ENCODE data around the gene RBM12.
A peak's percentile ranks its signal among the peaks of the same experiment; 100 is the strongest.

The RBM12 gene

DNA sequence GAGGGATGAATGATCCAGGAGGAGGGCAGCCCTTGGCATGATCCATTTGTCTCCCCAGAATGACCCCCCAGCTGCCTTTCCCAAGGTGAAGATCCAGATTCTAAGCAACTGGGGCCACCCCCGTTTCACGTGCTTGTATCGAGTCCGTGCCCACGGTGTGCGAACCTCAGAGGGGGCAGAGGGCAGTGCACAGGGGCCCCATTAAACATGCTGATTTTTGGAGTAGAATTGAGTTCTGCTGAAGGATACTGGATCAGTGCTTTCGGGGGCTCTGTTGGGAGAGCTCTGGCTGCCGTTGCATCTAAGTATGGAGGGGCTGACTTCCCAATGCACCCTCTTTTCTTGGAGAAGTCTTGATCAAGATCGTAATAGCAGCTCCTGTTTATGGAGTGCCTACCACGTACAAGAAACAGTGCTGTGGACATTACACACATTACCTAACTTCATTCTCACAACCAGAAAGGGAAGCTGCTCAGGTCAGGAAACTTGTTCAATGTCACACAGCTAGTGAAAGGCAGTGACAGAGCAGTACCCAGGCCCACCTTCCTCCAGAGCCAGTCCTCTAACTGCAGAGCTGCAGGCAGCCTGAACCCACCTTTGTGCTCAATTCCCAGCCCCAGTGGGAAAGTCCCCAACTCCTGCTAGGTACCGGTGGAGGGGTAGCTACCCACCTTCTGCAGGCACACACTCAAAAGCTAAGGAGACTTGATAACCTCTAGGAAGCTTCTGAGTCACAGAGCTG, 43.7 kb downstream of the RBM12 start (continued):
- TF ChIP-seq, protein P1, sequence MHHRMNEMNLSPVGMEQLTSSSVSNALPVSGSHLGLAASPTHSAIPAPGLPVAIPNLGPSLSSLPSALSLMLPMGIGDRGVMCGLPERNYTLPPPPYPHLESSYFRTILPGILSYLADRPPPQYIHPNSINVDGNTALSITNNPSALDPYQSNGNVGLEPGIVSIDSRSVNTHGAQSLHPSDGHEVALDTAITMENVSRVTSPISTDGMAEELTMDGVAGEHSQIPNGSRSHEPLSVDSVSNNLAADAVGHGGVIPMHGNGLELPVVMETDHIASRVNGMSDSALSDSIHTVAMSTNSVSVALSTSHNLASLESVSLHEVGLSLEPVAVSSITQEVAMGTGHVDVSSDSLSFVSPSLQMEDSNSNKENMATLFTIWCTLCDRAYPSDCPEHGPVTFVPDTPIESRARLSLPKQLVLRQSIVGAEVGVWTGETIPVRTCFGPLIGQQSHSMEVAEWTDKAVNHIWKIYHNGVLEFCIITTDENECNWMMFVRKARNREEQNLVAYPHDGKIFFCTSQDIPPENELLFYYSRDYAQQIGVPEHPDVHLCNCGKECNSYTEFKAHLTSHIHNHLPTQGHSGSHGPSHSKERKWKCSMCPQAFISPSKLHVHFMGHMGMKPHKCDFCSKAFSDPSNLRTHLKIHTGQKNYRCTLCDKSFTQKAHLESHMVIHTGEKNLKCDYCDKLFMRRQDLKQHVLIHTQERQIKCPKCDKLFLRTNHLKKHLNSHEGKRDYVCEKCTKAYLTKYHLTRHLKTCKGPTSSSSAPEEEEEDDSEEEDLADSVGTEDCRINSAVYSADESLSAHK (tag by site-specific recombination; IDR thresholded peaks at IDR 0.05) = no peak
- TF ChIP-seq ZNF394 (tag by site-specific recombination; IDR thresholded peaks at IDR 0.05; ENCODE audit: borderline replicate concordance) = no peak
- TF ChIP-seq, protein P2, sequence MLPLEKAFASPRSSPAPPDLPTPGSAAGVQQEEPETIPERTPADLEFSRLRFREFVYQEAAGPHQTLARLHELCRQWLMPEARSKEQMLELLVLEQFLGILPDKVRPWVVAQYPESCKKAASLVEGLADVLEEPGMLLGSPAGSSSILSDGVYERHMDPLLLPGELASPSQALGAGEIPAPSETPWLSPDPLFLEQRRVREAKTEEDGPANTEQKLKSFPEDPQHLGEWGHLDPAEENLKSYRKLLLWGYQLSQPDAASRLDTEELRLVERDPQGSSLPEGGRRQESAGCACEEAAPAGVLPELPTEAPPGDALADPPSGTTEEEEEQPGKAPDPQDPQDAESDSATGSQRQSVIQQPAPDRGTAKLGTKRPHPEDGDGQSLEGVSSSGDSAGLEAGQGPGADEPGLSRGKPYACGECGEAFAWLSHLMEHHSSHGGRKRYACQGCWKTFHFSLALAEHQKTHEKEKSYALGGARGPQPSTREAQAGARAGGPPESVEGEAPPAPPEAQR (tag by site-specific recombination; IDR thresholded peaks at IDR 0.05) = no peak
- TF ChIP-seq ZNF529 (tag by site-specific recombination; IDR thresholded peaks at IDR 0.05; ENCODE audit: insufficient replicate concordance) = no peak
- no peak for TF ChIP-seq GLI4 (tag by site-specific recombination; IDR thresholded peaks at IDR 0.05)
- TF ChIP-seq ZNF701 (tag by site-specific recombination; IDR thresholded peaks at IDR 0.05) = no peak

GRCh38 chr20:35619196-35620095, 45.3 kb downstream of the RBM12 start:
- peak overlapping the region; percentile 51 for H3K4me3 ChIP-seq (ENCODE audit: low read depth, low read length)
- ChIA-PET CTCF (interaction anchor here (0.5 to 1.9 kb wide), 21 partner anchors 8 to 201 kb away, joined by 3 to 16 read pairs (median 3); partner anchors contain the start of gene RBM39), POLR2A (interaction anchor here (0.7 to 1.7 kb wide), 8 partner anchors 12 to 164 kb away, joined by 3 to 13 read pairs (median 4); partner anchors contain the start of genes CEP250, CPNE1, ERGIC3 and RBM12)
- peaks cover 4 to 12% of the 10 kb centered on the region in 2 experiments; a peak in 2 of 3 replicates for H3K36me3 ChIP-seq (ENCODE audit: control insufficient read depth in 2 of 2, insufficient read depth in 1 of 2, low read length in 2 of 2)
- H3K9me3 ChIP-seq (ENCODE audit: control insufficient read depth, insufficient read depth, low read depth, low read length) = no peaks in the 10 kb centered on the region
- no peaks in the 10 kb centered on the region for H3K4me1 ChIP-seq (ENCODE audit: control insufficient read depth, insufficient read depth, low read length)
- H3K27ac ChIP-seq (ENCODE audit: extremely low read depth, low read depth, low read length) = no peak overlapping the region
- 0 out of 2 replicates have a peak, but pooled peaks have one; percentile 24 for TF ChIP-seq REPIN1 (tag by site-specific recombination; IDR thresholded peaks at IDR 0.05; ENCODE audit: low read depth)
- TF ChIP-seq ZNF677 (tag by site-specific recombination; IDR thresholded peaks at IDR 0.05) = no peak
- TF ChIP-seq ZNF549 (tag by site-specific recombination; IDR thresholded peaks at IDR 0.05) = no peak
- no peak for TF ChIP-seq RBAK (tag by site-specific recombination; IDR thresholded peaks at IDR 0.05)
- TF ChIP-seq ZNF354C (tag by site-specific recombination; IDR thresholded peaks at IDR 0.05; ENCODE audit: borderline replicate concordance, low read depth) = no peak
- TF ChIP-seq ZNF426 (tag by site-specific recombination; IDR thresholded peaks at IDR 0.05) = no peak
- no peak for TF ChIP-seq BCL11B (tag by site-specific recombination; IDR thresholded peaks at IDR 0.05; ENCODE audit: low read depth)
- TF ChIP-seq, protein P3, sequence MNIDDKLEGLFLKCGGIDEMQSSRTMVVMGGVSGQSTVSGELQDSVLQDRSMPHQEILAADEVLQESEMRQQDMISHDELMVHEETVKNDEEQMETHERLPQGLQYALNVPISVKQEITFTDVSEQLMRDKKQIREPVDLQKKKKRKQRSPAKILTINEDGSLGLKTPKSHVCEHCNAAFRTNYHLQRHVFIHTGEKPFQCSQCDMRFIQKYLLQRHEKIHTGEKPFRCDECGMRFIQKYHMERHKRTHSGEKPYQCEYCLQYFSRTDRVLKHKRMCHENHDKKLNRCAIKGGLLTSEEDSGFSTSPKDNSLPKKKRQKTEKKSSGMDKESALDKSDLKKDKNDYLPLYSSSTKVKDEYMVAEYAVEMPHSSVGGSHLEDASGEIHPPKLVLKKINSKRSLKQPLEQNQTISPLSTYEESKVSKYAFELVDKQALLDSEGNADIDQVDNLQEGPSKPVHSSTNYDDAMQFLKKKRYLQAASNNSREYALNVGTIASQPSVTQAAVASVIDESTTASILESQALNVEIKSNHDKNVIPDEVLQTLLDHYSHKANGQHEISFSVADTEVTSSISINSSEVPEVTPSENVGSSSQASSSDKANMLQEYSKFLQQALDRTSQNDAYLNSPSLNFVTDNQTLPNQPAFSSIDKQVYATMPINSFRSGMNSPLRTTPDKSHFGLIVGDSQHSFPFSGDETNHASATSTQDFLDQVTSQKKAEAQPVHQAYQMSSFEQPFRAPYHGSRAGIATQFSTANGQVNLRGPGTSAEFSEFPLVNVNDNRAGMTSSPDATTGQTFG (tag by site-specific recombination; IDR thresholded peaks at IDR 0.05; ENCODE audit: borderline replicate concordance) = no peak
- TF ChIP-seq, protein P4, sequence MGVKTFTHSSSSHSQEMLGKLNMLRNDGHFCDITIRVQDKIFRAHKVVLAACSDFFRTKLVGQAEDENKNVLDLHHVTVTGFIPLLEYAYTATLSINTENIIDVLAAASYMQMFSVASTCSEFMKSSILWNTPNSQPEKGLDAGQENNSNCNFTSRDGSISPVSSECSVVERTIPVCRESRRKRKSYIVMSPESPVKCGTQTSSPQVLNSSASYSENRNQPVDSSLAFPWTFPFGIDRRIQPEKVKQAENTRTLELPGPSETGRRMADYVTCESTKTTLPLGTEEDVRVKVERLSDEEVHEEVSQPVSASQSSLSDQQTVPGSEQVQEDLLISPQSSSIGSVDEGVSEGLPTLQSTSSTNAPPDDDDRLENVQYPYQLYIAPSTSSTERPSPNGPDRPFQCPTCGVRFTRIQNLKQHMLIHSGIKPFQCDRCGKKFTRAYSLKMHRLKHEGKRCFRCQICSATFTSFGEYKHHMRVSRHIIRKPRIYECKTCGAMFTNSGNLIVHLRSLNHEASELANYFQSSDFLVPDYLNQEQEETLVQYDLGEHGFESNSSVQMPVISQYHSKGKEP (tag by site-specific recombination; IDR thresholded peaks at IDR 0.05) = 0 out of 2 replicates have a peak, but pooled peaks have one; percentile 16
- TF ChIP-seq CTCF (tag by site-specific recombination; IDR thresholded peaks at IDR 0.05) = peak; percentile 93
- peak; percentile 51; the same call in 1 of the 2 replicates for TF ChIP-seq ZNF639 (tag by site-specific recombination; IDR thresholded peaks at IDR 0.05)
- no peak for TF ChIP-seq ZNF292 (tag by site-specific recombination; IDR thresholded peaks at IDR 0.05; ENCODE audit: borderline replicate concordance, low read depth)

All from HEK293 (cell line).